WI38 (cell line): ENCODE results near the gene TOP1.
A peak's percentile ranks its signal among the peaks of the same experiment; 100 is the strongest.

ENCODE experiments used
- H3K4me3 ChIP-seq: 2 replicates; pipeline ENCODE4 v1.5.1; 2011; ENCODE audit warnings: low read depth, mild to moderate bottlenecking, control low read depth, low read length
- TF ChIP-seq, protein P1 (sequence below): IDR thresholded peaks from 2 replicates; pipeline ENCODE4 v1.5.1; 2012; ENCODE audit warnings: low read depth, mild to moderate bottlenecking, control low read depth, low read length

TOP1 gene

DNA sequence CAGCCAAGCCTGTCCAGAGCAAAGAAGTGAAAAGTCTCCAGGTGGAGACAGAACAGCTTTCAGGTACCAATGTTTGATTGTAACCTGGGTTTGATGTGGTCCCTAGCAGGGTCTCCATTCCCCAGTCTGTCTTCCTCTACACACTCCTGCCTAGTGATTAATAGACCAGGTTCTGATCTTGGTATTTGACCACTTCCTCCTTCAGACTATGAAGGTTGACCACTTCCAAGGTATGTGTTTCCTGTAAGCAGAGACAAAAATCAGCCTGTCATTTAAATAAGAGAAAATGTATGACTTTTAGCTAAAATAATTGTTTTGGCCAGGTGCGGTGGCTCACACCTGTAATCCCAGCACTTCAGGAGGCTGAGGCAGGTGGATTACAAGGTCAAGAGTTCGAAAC lies 41.8 kb upstream of the TOP1 start:
- no peak overlapping the region for H3K4me3 ChIP-seq
- TF ChIP-seq, protein P1, sequence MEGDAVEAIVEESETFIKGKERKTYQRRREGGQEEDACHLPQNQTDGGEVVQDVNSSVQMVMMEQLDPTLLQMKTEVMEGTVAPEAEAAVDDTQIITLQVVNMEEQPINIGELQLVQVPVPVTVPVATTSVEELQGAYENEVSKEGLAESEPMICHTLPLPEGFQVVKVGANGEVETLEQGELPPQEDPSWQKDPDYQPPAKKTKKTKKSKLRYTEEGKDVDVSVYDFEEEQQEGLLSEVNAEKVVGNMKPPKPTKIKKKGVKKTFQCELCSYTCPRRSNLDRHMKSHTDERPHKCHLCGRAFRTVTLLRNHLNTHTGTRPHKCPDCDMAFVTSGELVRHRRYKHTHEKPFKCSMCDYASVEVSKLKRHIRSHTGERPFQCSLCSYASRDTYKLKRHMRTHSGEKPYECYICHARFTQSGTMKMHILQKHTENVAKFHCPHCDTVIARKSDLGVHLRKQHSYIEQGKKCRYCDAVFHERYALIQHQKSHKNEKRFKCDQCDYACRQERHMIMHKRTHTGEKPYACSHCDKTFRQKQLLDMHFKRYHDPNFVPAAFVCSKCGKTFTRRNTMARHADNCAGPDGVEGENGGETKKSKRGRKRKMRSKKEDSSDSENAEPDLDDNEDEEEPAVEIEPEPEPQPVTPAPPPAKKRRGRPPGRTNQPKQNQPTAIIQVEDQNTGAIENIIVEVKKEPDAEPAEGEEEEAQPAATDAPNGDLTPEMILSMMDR, result no peak

DNA sequence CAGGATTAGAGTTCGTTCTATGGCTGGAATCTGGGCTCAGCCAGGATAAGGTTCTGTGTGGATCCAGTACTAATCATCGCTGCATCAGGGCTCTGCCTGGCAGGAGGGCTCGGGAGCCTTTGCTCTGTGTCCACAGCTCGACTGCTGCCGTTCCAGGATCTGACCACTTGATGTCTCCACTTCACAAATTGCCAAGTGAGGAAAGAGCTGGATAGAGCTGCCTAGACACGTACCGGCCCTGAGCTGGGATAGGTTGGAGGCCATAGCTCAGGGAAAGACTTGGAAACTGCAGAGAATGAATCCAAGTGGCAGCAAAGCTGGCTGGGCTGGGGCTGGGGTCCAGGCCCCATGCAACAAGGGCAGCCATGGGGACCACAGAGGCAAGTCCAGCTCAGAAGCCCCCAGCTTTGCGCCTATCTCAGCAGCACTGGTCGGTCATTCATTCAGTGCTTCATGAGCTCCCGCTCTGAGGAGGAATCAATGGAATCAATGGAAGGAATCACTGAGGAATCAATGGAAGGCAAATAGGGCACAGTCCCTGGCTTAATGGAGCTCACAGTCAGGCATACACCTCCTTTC lies 38.0 kb upstream of the TOP1 start:
- H3K4me3 ChIP-seq, result no peak overlapping the region
- TF ChIP-seq, protein P1, result peak; percentile 86

DNA sequence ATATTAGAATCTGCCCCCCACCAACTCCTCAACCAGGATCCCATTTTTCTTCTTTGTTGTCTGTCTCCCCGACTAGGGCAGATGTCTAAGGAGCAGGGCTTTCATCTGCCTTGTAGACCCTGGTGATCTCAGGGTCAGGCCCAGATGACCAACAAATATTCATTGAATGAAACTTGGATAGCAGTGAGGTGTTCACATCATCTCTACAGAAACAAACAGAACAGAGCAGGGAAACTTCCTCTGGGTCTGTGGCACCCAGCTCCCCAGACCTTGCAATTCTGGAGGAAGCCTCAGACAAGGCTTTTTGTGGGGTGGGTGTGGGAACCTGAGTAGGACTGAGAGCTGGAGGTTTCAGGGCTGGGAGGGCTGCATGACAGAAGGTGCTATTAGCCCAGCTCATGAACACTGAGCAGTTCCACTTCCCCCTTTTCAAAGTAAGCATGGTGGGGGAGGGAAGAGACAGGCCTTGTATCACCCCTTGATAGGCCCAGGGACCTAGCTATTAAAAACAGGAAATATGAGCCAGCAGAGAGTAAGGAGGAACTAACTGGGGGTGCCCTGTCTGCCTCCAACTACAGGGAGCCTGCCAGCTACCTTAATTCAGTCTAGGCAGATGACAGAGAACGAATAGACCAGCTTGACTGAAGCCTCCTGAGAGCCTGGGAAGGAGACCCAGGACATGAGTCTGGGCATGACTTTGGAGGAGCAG lies 37.3 kb upstream of the TOP1 start:
- H3K4me3 ChIP-seq, result no peak overlapping the region
- TF ChIP-seq, protein P1, result no peak

DNA sequence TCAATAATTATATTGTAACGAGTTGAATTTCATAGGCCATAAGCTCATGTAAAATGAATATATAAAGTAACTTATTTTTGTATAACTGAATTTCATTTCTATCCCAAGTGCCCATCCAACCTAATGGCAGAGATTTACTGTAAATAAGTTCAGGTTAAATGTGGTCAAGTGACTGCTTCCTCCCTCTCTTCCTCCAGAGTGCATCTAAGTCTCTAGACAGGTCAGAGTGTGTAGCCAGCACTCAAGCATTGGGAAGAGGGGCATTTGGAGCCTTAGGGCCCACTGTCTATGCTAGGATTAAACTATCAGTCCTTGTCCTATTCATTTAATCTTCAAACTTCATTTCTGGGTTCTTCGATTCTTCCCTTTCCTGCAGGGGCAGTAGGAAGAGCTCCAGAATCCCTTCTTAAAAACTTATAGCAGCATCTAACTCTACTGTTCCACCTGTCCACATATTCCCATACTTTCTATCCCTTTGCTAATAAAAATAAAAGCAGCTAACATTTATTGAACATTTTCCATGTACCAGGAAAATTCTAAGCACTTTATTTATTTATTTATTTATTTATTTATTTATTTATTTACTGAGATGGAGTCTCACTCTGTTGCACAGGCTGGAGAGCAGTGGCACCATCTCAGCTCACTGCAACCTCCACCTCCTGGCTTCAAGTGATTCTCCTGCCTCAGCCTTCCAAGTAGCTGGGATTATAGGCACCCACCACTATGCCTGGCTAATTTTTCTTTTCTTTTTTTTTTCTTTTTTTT lies 36.1 kb upstream of the TOP1 start:
- no peak overlapping the region for H3K4me3 ChIP-seq
- TF ChIP-seq, protein P1, result no peak

DNA sequence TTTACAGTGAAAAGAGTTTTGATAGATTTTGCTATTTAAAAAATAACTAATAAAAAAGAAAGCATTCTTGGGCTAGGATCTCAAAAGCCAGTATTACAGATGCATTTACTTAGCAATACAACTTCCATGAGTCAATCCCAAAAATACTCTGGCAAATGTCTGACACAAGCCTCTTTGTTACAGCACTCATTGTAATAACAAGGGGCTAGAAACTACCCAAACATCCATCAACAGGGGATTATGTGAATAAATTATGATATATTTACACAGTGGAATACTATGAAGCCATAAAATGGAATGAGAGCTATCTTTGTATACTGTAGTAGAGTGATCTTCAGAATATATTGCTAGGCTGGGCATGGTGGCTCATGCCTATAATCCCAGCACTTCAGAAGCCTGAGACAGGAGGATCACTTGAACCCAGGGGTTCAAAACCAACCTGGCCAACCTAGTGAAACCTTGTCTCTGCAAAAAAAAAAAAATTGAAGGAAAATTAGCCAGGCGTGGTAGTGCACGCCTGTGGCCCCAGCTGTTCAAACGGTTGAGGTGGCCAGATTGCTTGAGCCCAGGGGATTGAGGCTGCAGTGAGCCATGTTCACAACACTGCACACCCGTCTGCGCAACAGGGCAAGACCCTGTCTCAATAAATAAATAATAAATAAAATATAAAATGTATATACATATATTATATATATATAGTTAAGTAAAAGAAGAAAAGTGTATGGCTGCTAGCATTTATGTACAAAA lies 34.7 kb upstream of the TOP1 start:
- H3K4me3 ChIP-seq, result no peak overlapping the region
- TF ChIP-seq, protein P1, result no peak

DNA sequence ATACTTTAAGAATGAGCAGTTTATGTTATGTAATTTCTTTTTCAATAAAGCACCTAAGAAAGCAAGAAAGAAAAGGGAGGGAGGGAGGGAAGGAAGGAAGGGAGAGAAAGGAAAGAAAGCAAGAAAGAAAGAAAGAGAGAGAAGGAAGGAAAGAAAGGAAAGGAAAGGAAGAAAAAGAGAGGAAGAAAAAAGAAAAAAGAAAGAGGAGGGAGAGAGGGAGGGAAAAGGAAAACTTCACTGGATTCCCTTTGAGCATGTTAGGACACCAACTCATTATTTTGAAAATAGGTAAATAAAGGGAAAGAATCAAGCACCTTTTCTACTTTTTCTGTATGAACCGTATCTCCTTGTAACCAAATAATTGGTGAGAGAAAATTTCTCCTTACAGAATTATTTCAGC lies 32.3 kb upstream of the TOP1 start:
- H3K4me3 ChIP-seq, result no peak overlapping the region
- TF ChIP-seq, protein P1, result no peak
